GM23338 (cell line): Measurements from ENCODE around the gene MMP1. TPM values are rescaled to one million over a fixed set of nuclear protein-coding genes. Genes with fewer than 3 reads are reported as not detected.

Experiments
- ATAC-seq: fragments of 200-7000 bp; cut with Tn5 transposase; 3 replicates; pipeline ENCODE4 v1.9.1; 2020
- DNase-seq: peaks from one replicate; pipeline ENCODE4 v3.0.0-alpha.2; 2015; ENCODE audit warnings: low spot score
- H2AFZ ChIP-seq: fragments of 200-600 bp; sonication (generic); 2 replicates; pipeline ENCODE4 v1.8.0; 2016; ENCODE audit warnings: antibody characterized with exemption, mild to moderate bottlenecking, moderate library complexity
- H3F3A ChIP-seq: fragments of 200-600 bp; sonication (generic); replicated peaks from 2 replicates; pipeline ENCODE4 v1.8.0; 2017; ENCODE audit warnings: antibody characterized with exemption, mixed run types, low read depth
- H3K27ac ChIP-seq: fragments of 200-600 bp; sonication (generic); 2 replicates; pipeline ENCODE4 v1.6.1; 2016; ENCODE audit warnings: low read depth
- H3K27me3 ChIP-seq: fragments of 200-600 bp; sonication (generic); 2 replicates; pipeline ENCODE4 v1.8.0; 2016; ENCODE audit warnings: mild to moderate bottlenecking, mixed run types, moderate library complexity; ENCODE audit not compliant: insufficient read depth
- H3K36me3 ChIP-seq: fragments of 200-600 bp; sonication (generic); 2 replicates; pipeline ENCODE4 v1.8.0; 2016; ENCODE audit warnings: mild to moderate bottlenecking; ENCODE audit not compliant: insufficient read depth
- H3K4me1 ChIP-seq: fragments of 200-600 bp; sonication (generic); 2 replicates; pipeline ENCODE4 v1.8.0; 2016; ENCODE audit warnings: mild to moderate bottlenecking, moderate library complexity; ENCODE audit not compliant: insufficient read depth
- H3K4me2 ChIP-seq: fragments of 200-600 bp; sonication (generic); 2 replicates; pipeline ENCODE4 v1.7.1; 2017; ENCODE audit warnings: mixed run types
- H3K4me3 ChIP-seq: fragments of 200-600 bp; sonication (generic); 2 replicates; pipeline ENCODE4 v1.6.1; 2016; ENCODE audit warnings: mixed run types
- H3K79me2 ChIP-seq: fragments of 200-600 bp; sonication (generic); replicated peaks from 2 replicates; pipeline ENCODE4 v1.8.0; 2017; ENCODE audit warnings: mild to moderate bottlenecking; ENCODE audit not compliant: insufficient read depth
- H3K9me2 ChIP-seq: fragments of 200-600 bp; sonication (generic); 2 replicates; pipeline ENCODE4 v1.8.0; 2017; ENCODE audit not compliant: insufficient read depth
- H4K20me1 ChIP-seq: fragments of 200-600 bp; sonication (generic); replicated peaks from 2 replicates; pipeline ENCODE4 v1.8.0; 2017; ENCODE audit warnings: mild to moderate bottlenecking; ENCODE audit not compliant: insufficient read depth
- H3K27ac Mint-ChIP-seq: 2 replicates; pipeline ENCODE4 v1.8.0; 2020; ENCODE audit warnings: inconsistent platforms, mild to moderate bottlenecking, moderate library complexity, mixed read lengths
- H3K27me3 Mint-ChIP-seq: 3 replicates; pipeline ENCODE4 v1.8.0; 2022; ENCODE audit warnings: low read depth, mild to moderate bottlenecking, moderate library complexity, mixed read lengths, inconsistent platforms; ENCODE audit not compliant: insufficient read depth, poor library complexity
- H3K36me3 Mint-ChIP-seq: 3 replicates; pipeline ENCODE4 v1.8.0; 2021; ENCODE audit warnings: low read depth, mild to moderate bottlenecking, inconsistent platforms, moderate library complexity, mixed read lengths
- H3K4me1 Mint-ChIP-seq: 3 replicates; pipeline ENCODE4 v1.8.0; 2020; ENCODE audit warnings: mild to moderate bottlenecking, inconsistent platforms, mixed read lengths
- H3K4me3 Mint-ChIP-seq: 3 replicates; pipeline ENCODE4 v1.8.0; 2021; ENCODE audit warnings: moderate library complexity, mild to moderate bottlenecking, inconsistent platforms, mixed read lengths
- H3K9me3 Mint-ChIP-seq: 3 replicates; pipeline ENCODE4 v1.8.0; 2020; ENCODE audit warnings: moderate library complexity, mild to moderate bottlenecking, inconsistent platforms, mixed read lengths
- CREB1 ChIP-seq: fragments of 250-450 bp; sonication (Bioruptor Pico); IDR thresholded peaks from 2 replicates; pipeline ENCODE4 v1.5.0; 2020; ENCODE audit warnings: low read depth, mild to moderate bottlenecking, moderate library complexity
- EZH2phosphoT487 ChIP-seq: fragments of 200-600 bp; sonication (generic); IDR thresholded peaks from one replicate; pipeline ENCODE4 v1.8.1; 2018; ENCODE audit warnings: antibody characterized with exemption; ENCODE audit not compliant: unreplicated experiment
- JUNB ChIP-seq: IDR thresholded peaks from one replicate; pipeline ENCODE4 v1.6.1; 2016; ENCODE audit warnings: antibody characterized with exemption; ENCODE audit not compliant: unreplicated experiment
- NANOG ChIP-seq: IDR thresholded peaks from 2 replicates; pipeline ENCODE4 v1.6.1; 2016; ENCODE audit warnings: antibody characterized with exemption, borderline replicate concordance
- POLR2AphosphoS5 ChIP-seq: IDR thresholded peaks from 2 replicates; pipeline ENCODE4 v1.6.1; 2016; ENCODE audit warnings: antibody characterized with exemption, low read depth
- STAT1 ChIP-seq: IDR thresholded peaks from one replicate; pipeline ENCODE4 v1.6.1; 2016; ENCODE audit warnings: antibody characterized with exemption; ENCODE audit not compliant: unreplicated experiment
- ZNF331 ChIP-seq: fragments of 250-450 bp; sonication (Bioruptor Pico); IDR thresholded peaks from 2 replicates; pipeline ENCODE4 v1.5.0; 2020; ENCODE audit warnings: low read depth, mild to moderate bottlenecking, moderate library complexity
- polyA plus RNA-seq: library from polyadenylated mRNA; unstranded; fragments of >200 nt; fragmentation: Nextera tagmentation; extraction: Ambion mirVana; gene quantifications from 2 replicates; pipeline ENCODE4 v1.2.1, GENCODE V29; 2016
- total RNA-seq: library from RNA; depleted of rRNA; stranded (reverse); fragments of >200 nt; shearing (Covaris generic); gene quantifications from 2 replicates; pipeline ENCODE4 v1.2.3, GENCODE V29; 2014
- TF ChIP-seq, protein P1 (sequence below): fragments of 250-450 bp; sonication (Bioruptor Pico); IDR thresholded peaks from 2 replicates; pipeline ENCODE4 v1.5.0; 2020; ENCODE audit warnings: mild to moderate bottlenecking, moderate library complexity
- TF ChIP-seq, protein P2 (sequence below): IDR thresholded peaks from one replicate; pipeline ENCODE4 v1.6.1; 2018; ENCODE audit warnings: antibody characterized with exemption; ENCODE audit not compliant: unreplicated experiment

The MMP1 gene
- total and polyA plus RNA-seq, 2 experiments from 2014 or later = not detected

DNA sequence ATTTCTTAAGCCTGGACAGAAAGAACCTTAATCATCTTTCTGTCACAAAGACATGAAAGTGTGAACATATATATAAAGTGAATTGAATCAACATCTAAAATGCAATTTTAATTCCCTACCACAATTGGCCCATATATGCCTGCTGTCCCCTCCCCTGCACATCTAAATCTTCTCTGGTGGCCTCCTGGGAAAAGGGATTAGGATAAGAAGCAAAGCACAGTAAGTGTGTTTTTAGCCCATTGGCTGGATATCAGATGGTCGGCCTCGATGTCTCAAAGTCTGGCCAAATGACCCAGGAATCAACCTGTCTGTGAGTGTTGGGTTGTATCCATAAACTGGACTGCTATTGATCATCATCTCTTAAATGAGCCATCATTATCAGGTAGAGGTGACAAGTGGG is 39.7 kb upstream of the MMP1 start:
- Histone ChIP-seq H3K4me3 (no peak overlapping the region), H3K27me3 (no peaks in the 10 kb centered on the region), H3F3A (no peaks in the 10 kb centered on the region), H3K36me3 (no peaks in the 10 kb centered on the region), H3K4me2 (no peak overlapping the region), H2AFZ (no peak overlapping the region), H3K9me2 (no peaks in the 10 kb centered on the region), H3K27ac (no peak overlapping the region), H3K79me2 (no peaks in the 10 kb centered on the region), H4K20me1 (no peaks in the 10 kb centered on the region), H3K4me1 (peaks cover 18% of the 10 kb centered on the region)
- no peak overlapping the region for H3K4me3 Mint-ChIP-seq
- H3K27ac Mint-ChIP-seq = no peak overlapping the region
- no peaks in the 10 kb centered on the region for H3K9me3 Mint-ChIP-seq
- H3K36me3 Mint-ChIP-seq = no peaks in the 10 kb centered on the region
- TF ChIP-seq, protein P1, sequence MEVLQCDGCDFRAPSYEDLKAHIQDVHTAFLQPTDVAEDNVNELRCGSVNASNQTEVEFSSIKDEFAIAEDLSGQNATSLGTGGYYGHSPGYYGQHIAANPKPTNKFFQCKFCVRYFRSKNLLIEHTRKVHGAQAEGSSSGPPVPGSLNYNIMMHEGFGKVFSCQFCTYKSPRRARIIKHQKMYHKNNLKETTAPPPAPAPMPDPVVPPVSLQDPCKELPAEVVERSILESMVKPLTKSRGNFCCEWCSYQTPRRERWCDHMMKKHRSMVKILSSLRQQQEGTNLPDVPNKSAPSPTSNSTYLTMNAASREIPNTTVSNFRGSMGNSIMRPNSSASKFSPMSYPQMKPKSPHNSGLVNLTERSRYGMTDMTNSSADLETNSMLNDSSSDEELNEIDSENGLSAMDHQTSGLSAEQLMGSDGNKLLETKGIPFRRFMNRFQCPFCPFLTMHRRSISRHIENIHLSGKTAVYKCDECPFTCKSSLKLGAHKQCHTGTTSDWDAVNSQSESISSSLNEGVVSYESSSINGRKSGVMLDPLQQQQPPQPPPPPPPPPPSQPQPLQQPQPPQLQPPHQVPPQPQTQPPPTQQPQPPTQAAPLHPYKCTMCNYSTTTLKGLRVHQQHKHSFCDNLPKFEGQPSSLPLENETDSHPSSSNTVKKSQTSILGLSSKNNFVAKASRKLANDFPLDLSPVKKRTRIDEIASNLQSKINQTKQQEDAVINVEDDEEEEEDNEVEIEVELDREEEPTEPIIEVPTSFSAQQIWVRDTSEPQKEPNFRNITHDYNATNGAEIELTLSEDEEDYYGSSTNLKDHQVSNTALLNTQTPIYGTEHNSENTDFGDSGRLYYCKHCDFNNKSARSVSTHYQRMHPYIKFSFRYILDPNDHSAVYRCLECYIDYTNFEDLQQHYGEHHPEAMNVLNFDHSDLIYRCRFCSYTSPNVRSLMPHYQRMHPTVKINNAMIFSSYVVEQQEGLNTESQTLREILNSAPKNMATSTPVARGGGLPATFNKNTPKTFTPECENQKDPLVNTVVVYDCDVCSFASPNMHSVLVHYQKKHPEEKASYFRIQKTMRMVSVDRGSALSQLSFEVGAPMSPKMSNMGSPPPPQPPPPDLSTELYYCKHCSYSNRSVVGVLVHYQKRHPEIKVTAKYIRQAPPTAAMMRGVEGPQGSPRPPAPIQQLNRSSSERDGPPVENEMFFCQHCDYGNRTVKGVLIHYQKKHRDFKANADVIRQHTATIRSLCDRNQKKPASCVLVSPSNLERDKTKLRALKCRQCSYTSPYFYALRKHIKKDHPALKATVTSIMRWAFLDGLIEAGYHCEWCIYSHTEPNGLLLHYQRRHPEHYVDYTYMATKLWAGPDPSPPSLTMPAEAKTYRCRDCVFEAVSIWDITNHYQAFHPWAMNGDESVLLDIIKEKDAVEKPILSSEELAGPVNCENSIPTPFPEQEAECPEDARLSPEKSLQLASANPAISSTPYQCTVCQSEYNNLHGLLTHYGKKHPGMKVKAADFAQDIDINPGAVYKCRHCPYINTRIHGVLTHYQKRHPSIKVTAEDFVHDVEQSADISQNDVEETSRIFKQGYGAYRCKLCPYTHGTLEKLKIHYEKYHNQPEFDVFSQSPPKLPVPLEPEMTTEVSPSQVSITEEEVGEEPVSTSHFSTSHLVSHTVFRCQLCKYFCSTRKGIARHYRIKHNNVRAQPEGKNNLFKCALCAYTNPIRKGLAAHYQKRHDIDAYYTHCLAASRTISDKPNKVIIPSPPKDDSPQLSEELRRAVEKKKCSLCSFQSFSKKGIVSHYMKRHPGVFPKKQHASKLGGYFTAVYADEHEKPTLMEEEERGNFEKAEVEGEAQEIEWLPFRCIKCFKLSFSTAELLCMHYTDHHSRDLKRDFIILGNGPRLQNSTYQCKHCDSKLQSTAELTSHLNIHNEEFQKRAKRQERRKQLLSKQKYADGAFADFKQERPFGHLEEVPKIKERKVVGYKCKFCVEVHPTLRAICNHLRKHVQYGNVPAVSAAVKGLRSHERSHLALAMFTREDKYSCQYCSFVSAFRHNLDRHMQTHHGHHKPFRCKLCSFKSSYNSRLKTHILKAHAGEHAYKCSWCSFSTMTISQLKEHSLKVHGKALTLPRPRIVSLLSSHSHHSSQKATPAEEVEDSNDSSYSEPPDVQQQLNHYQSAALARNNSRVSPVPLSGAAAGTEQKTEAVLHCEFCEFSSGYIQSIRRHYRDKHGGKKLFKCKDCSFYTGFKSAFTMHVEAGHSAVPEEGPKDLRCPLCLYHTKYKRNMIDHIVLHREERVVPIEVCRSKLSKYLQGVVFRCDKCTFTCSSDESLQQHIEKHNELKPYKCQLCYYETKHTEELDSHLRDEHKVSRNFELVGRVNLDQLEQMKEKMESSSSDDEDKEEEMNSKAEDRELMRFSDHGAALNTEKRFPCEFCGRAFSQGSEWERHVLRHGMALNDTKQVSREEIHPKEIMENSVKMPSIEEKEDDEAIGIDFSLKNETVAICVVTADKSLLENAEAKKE (CRISPR knock-in tag) = no peak
- ATAC-seq (no peak), DNase-seq (no peak)
- no peaks in the 10 kb centered on the region for H3K27me3 Mint-ChIP-seq
- H3K4me1 Mint-ChIP-seq = peaks cover 25% of the 10 kb centered on the region

DNA sequence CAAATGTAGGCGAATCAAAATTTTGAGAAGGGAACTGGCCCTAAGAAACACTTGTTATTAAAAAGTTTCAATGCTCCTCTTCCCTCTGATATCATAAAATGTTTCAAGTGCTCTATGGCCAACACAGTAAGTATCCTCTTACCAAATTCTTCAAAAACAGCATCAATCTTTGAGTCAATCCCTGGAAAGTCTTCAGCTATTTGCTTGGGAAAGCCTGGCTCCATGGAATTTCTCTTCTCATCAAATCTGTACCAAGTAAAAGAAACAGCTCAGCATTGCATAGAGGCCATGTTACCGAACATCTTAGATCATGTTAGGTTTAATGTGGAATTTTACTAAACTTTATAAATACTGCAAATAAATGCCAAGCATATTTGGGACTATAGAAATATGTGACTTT is 39.2 kb upstream of the MMP1 start:
- no peaks in the 10 kb centered on the region for H3K27me3 Mint-ChIP-seq
- H3K9me2 ChIP-seq = no peaks in the 10 kb centered on the region
- no peaks in the 10 kb centered on the region for H3K36me3 Mint-ChIP-seq
- H3K4me3 ChIP-seq = no peak overlapping the region
- H2AFZ ChIP-seq = no peak overlapping the region
- H3K27ac ChIP-seq = no peak overlapping the region
- H3K4me1 Mint-ChIP-seq = peaks cover 25% of the 10 kb centered on the region
- H3F3A ChIP-seq = no peaks in the 10 kb centered on the region
- no peaks in the 10 kb centered on the region for H3K79me2 ChIP-seq
- no peak overlapping the region for H3K4me3 Mint-ChIP-seq
- DNase-seq = no peak
- no peaks in the 10 kb centered on the region for H3K27me3 ChIP-seq
- no peaks in the 10 kb centered on the region for H3K9me3 Mint-ChIP-seq
- H3K36me3 ChIP-seq = no peaks in the 10 kb centered on the region
- H4K20me1 ChIP-seq = no peaks in the 10 kb centered on the region
- peaks cover 18% of the 10 kb centered on the region for H3K4me1 ChIP-seq
- no peak overlapping the region for H3K4me2 ChIP-seq
- no peak for ATAC-seq
- H3K27ac Mint-ChIP-seq = no peak overlapping the region
- no peak for TF ChIP-seq POLR2AphosphoS5
- no peak for TF ChIP-seq ZNF331 (CRISPR knock-in tag)
- TF ChIP-seq JUNB = no peak
- TF ChIP-seq EZH2phosphoT487 = no peak
- TF ChIP-seq NANOG = no peak
- no peak for TF ChIP-seq STAT1
- TF ChIP-seq CREB1 (CRISPR knock-in tag) = no peak
- TF ChIP-seq, protein P2, sequence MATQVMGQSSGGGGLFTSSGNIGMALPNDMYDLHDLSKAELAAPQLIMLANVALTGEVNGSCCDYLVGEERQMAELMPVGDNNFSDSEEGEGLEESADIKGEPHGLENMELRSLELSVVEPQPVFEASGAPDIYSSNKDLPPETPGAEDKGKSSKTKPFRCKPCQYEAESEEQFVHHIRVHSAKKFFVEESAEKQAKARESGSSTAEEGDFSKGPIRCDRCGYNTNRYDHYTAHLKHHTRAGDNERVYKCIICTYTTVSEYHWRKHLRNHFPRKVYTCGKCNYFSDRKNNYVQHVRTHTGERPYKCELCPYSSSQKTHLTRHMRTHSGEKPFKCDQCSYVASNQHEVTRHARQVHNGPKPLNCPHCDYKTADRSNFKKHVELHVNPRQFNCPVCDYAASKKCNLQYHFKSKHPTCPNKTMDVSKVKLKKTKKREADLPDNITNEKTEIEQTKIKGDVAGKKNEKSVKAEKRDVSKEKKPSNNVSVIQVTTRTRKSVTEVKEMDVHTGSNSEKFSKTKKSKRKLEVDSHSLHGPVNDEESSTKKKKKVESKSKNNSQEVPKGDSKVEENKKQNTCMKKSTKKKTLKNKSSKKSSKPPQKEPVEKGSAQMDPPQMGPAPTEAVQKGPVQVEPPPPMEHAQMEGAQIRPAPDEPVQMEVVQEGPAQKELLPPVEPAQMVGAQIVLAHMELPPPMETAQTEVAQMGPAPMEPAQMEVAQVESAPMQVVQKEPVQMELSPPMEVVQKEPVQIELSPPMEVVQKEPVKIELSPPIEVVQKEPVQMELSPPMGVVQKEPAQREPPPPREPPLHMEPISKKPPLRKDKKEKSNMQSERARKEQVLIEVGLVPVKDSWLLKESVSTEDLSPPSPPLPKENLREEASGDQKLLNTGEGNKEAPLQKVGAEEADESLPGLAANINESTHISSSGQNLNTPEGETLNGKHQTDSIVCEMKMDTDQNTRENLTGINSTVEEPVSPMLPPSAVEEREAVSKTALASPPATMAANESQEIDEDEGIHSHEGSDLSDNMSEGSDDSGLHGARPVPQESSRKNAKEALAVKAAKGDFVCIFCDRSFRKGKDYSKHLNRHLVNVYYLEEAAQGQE = no peak
